ENCODE measurements around the gene POFUT1. TPM values are rescaled to one million over a fixed set of nuclear protein-coding genes. Genes with fewer than 3 reads are reported as not detected.
A peak's percentile ranks its signal among the peaks of the same experiment; 100 is the strongest.

POFUT1 gene
- total and polyA plus RNA-seq, 2 donors = 28.4 to 34.7 TPM

DNA sequence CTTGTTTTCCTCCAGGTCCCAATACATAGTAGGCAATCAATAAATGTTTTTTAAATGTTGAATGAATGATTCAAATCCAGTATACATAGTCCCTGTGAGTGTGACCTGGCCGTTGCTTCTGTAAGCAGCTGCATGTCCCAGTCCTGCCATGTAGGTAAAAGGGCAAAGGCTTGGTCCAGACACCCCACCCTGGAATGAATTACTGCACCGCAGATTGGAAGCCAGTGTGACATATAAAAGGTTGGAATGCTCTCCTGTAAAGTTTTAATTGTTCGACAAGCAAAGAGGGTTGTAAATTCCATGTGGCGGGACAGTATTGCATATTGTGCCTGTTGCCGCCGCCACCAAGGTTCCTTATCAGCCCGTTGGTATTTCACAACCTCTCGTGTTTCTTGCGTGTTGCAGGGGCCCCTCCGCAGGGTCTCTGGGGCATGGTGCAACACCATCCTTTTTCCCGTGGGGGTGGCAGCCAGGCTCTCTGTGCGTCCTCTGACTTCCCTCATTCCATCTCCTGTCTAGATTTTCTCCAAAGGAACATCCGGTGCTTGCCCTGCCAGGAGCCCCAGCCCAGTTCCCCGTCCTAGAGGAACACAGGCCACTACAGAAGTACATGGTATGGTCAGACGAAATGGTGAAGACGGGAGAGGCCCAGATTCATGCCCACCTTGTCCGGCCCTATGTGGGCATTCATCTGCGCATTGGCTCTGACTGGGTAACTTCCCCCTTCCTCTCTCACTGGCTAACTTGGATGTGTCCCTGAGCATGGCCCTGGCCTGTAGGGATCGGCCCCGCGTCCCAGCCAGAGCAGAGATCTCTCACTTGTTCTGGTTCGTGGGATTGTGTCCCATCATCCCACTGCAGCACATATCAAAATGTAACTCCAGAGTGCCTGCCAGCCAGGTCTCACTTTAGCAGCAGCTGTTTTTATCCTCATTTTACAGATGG is 20.3 kb downstream of the POFUT1 start:
- no peaks in the 10 kb centered on the region for H3K4me1 ChIP-seq (ENCODE audit: insufficient read depth)
- peak; percentile 31 for DNase-seq (ENCODE audit: extremely low spot score)
- H3K27ac ChIP-seq (ENCODE audit: low read depth) = no peak overlapping the region
- no peak overlapping the region for H3K4me3 ChIP-seq (ENCODE audit: low read depth, low read length)
- H3K36me3 ChIP-seq (ENCODE audit: insufficient read depth) = peaks cover 3% of the 10 kb centered on the region
- 62% methylated on average over 22 of the region's 22 CpGs for WGBS

DNA sequence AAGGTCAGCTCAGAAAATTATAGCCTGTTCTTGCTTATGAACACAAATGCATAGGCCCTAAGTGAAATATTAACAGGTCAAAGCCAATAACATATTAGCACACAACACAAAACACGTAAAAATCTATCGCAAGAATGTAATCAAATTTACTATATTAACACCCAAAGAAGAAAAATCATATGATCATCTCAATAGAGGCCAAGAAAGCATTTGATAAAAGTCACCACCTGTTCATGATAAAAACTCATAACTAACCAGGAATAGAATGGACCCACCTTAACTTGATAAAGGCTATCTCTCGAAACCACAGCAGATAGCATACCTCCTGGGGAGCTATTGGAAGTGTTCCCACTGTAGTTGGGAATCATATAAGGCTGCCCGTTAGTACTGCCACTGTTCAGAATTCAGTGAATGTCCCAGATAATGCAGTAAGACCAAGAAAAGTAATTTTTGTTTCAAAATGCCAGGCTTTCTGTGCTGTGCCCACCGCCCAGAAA is 21.6 kb downstream of the POFUT1 start:
- Histone ChIP-seq H3K4me1 (ENCODE audit: insufficient read depth) (no peaks in the 10 kb centered on the region), H3K36me3 (ENCODE audit: insufficient read depth) (peaks cover 3% of the 10 kb centered on the region), H3K4me3 (ENCODE audit: low read depth, low read length) (no peak overlapping the region), H3K27ac (ENCODE audit: low read depth) (no peak overlapping the region)
- WGBS = 93% methylated on average over 5 of the region's 5 CpGs
- no peak for DNase-seq (ENCODE audit: extremely low spot score)

DNA sequence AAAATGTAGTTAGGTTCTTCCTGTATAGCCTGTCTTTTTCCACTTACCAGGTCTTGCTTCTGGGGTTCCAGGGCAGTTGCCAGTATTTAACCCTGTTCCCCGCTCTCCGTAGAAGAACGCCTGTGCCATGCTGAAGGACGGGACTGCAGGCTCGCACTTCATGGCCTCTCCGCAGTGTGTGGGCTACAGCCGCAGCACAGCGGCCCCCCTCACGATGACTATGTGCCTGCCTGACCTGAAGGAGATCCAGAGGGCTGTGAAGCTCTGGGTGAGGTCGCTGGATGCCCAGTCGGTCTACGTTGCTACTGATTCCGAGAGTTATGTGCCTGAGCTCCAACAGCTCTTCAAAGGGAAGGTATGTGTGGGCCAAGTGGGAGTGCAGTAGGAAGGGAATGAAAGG is 23.0 kb downstream of the POFUT1 start:
- Histone ChIP-seq H3K27ac (ENCODE audit: low read depth) (no peak overlapping the region), H3K36me3 (ENCODE audit: insufficient read depth) (peaks cover 3% of the 10 kb centered on the region), H3K4me1 (ENCODE audit: insufficient read depth) (no peaks in the 10 kb centered on the region), H3K4me3 (ENCODE audit: low read depth, low read length) (no peak overlapping the region)
- DNase-seq (ENCODE audit: extremely low spot score) = no peak
- 95% methylated on average over 13 of the region's 13 CpGs for WGBS

DNA sequence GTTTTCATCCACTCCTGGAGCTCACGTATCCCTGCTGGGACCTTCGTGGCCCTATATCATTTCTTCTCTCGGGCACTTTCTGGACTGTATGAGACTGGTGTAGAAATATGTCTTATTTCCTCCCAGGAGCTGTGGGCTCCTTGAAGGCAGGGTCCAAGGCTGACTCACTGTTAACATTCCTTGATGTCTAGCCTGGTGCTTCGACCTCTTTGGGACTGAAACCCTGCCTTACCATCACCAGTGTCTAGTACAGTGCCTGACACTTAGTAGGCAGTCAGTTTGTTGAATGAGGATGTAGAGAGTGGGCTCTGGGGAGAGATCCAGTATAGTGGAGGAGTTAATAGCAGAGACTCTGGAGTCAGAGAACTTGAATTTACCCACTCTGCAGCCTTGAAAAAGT is 23.6 kb downstream of the POFUT1 start:
- Histone ChIP-seq H3K4me3 (ENCODE audit: low read depth, low read length) (no peak overlapping the region), H3K36me3 (ENCODE audit: insufficient read depth) (peaks cover 3% of the 10 kb centered on the region), H3K4me1 (ENCODE audit: insufficient read depth) (no peaks in the 10 kb centered on the region), H3K27ac (ENCODE audit: low read depth) (no peak overlapping the region)
- WGBS = 96% methylated on average over 4 of the region's 4 CpGs
- DNase-seq (ENCODE audit: extremely low spot score) = no peak

DNA sequence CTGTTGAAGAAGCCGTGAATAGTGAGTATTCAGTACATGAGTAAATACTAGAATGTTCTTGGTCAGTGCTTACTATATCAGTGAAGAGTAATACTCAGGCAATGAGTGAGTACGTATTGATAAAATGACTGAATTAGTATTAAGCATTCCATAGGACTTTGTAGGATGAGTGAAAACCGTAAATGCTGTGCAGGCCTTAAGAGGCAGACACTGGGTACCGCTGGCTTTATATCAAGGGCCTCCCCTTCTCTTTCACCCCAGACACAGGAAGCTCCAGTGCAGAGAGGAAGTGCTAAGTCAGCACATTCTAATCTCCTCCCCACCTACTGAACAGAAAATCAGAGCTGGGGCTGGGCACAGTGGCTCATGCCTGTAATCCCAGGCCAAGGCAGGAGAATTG is 24.2 kb downstream of the POFUT1 start:
- WGBS = 67% methylated on average over 4 of the region's 4 CpGs
- no peak overlapping the region for H3K27ac ChIP-seq (ENCODE audit: low read depth)
- DNase-seq (ENCODE audit: extremely low spot score) = no peak
- H3K4me1 ChIP-seq (ENCODE audit: insufficient read depth) = no peaks in the 10 kb centered on the region
- peaks cover 3% of the 10 kb centered on the region for H3K36me3 ChIP-seq (ENCODE audit: insufficient read depth)
- H3K4me3 ChIP-seq (ENCODE audit: low read depth, low read length) = no peak overlapping the region

DNA sequence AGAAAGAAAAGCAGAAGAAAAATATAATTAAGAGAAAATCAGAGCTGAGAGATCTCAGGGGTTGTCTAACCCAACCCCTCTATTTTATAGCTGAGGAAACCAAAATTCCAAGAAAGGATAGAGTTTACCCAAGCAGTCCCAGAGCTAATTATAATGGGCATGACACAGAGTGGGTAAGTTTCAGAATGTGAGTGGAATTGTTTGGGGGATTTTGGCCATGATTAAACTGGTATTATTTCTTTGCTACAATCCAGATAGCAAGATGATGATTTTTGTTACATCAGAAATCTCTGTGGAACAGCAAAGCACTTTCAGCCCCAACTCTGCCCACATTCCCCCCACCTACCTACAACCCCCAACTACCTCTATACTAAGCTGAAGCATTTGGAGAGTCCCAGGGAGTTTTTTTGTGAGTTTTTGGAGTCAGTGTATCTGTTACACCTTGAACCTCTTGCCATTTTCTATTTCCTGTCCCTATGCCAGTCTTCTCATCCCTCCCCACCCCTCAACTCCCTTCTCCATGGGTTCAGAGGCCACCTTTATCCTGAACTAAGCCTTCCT is 24.7 kb downstream of the POFUT1 start:
- no peaks in the 10 kb centered on the region for H3K4me1 ChIP-seq (ENCODE audit: insufficient read depth)
- H3K4me3 ChIP-seq (ENCODE audit: low read depth, low read length) = no peak overlapping the region
- H3K27ac ChIP-seq (ENCODE audit: low read depth) = no peak overlapping the region
- no peak for DNase-seq (ENCODE audit: extremely low spot score)
- H3K36me3 ChIP-seq (ENCODE audit: insufficient read depth) = peaks cover 3% of the 10 kb centered on the region

DNA sequence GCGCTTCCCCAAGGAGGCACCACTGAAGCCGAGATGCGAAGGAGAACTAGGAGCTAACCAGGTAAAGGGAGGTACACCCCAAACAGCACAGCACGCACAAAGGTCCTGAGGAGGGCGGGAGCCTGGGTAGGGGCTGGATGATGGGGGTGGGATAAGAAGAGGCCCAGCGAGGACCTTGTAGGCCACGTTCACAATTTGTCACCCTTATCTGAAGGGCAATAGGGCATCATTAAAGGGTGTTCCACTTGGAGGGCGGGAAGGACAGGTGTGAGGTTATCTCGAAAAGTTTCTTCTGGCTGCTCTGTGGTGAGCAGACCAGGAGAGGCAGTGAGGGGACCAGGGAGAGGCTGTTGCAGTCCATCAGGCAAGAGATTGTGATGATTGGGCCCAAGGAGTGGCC is 25.6 kb downstream of the POFUT1 start:
- H3K36me3 ChIP-seq (ENCODE audit: insufficient read depth) = peaks cover 3% of the 10 kb centered on the region

DNA sequence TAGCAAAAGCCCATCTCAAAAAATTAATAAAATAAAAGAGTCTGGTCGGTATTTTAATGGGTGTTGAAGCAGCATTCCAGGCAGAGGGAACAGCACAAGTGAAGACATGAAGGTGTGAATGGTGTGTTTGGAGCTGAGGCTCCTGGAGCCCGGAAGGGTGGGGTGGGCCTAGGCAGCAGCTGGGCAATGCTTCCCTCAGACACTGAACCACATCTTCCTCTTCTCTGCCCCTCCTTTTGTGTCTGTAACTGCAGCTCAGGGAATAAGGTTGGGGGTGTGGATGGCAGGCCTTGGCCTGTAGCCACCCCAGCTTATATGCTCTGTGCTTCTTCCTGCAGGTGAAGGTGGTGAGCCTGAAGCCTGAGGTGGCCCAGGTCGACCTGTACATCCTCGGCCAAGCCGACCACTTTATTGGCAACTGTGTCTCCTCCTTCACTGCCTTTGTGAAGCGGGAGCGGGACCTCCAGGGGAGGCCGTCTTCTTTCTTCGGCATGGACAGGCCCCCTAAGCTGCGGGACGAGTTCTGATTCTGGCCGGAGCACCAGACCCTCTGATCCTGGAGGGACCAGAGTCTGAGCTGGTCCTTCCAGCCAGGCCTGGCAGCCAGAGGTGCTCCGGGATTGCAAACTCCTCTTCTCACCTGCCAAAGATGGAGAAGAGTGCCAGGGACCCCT is 26.6 kb downstream of the POFUT1 start:
- H3K36me3 ChIP-seq (ENCODE audit: insufficient read depth) = peaks cover 3% of the 10 kb centered on the region
- WGBS = 93% methylated on average over 13 of the region's 13 CpGs

More for the DNA sequence above, 25.6 kb downstream of the POFUT1 start:
- no peaks in the 10 kb centered on the region for H3K4me1 ChIP-seq (ENCODE audit: insufficient read depth)
- H3K27ac ChIP-seq (ENCODE audit: low read depth) = no peak overlapping the region
- no peak for DNase-seq (ENCODE audit: extremely low spot score)
- no peak overlapping the region for H3K4me3 ChIP-seq (ENCODE audit: low read depth, low read length)
- 92% methylated on average over 9 of the region's 9 CpGs for WGBS

DNA sequence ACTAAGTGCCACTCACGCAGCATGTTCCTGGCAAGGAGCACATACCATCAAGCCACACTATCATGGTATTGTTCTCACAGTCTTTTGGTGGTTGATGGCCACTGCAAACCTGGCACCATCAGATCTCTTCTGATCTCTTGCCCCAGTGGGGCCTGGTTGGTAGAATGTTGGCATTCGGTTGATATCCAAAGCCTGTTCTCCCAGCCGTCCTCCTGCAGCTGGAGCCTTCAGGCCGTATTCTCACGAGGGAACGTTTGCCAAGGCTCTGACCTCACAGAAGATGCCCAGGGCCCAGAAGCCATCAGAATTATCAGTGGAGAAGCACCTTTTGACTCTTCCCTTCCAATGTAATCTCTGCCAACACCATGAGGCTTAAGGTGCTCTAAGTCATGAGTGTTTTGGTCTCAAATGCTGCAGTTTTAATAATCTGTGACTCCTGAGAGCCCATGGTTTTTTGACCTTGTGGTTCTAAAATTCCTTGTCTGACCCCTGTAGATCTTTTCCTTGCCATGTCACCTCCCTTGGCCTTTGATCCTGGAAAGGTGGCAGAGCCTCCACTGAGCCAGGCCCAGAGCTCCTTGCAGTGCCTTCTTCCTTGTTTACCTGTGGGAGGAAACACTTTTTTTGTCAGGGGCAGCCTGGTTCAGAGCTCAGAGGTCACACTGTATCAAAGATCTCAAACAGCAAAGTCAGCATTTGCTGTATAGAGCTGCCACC is 27.8 kb downstream of the POFUT1 start:
- 74% methylated on average over 6 of the region's 6 CpGs for WGBS
- Histone ChIP-seq H3K36me3 (ENCODE audit: insufficient read depth) (peaks cover 3% of the 10 kb centered on the region), H3K4me3 (ENCODE audit: low read depth, low read length) (no peak overlapping the region), H3K4me1 (ENCODE audit: insufficient read depth) (no peaks in the 10 kb centered on the region), H3K27ac (ENCODE audit: low read depth) (no peak overlapping the region)
- DNase-seq (ENCODE audit: extremely low spot score) = no peak

More for the DNA sequence above, 26.6 kb downstream of the POFUT1 start:
- H3K27ac ChIP-seq (ENCODE audit: low read depth) = no peak overlapping the region
- H3K4me3 ChIP-seq (ENCODE audit: low read depth, low read length) = no peak overlapping the region
- no peaks in the 10 kb centered on the region for H3K4me1 ChIP-seq (ENCODE audit: insufficient read depth)
- DNase-seq (ENCODE audit: extremely low spot score) = no peak

DNA sequence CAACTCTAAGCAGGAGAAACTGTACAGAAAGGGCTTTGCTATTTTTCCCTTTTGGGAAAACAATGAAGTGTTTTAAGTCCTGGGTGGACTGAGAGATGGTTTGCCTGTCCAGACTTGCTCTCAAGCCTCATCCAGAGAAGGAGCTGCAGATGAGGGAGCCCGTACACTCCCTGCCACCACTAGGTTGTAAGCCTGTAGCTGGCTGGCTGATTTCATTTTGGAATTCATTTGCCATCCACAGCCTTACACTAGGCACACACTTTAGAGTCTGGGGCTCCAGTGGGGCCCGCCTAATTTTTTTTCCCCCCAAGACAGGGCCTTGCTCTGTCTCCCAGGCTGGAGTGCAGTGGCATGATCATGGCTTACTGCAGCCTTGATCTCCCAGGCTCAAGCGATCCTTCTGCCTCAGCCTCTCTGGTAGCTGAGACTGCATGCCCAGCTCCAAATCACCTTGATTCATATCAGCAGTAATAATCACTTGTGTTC is 28.4 kb downstream of the POFUT1 start:
- DNase-seq (ENCODE audit: extremely low spot score) = no peak
- Histone ChIP-seq H3K4me3 (ENCODE audit: low read depth, low read length) (no peak overlapping the region), H3K36me3 (ENCODE audit: insufficient read depth) (peaks cover 3% of the 10 kb centered on the region), H3K4me1 (ENCODE audit: insufficient read depth) (no peaks in the 10 kb centered on the region), H3K27ac (ENCODE audit: low read depth) (no peak overlapping the region)
- WGBS = 89% methylated on average over 3 of the region's 3 CpGs

DNA sequence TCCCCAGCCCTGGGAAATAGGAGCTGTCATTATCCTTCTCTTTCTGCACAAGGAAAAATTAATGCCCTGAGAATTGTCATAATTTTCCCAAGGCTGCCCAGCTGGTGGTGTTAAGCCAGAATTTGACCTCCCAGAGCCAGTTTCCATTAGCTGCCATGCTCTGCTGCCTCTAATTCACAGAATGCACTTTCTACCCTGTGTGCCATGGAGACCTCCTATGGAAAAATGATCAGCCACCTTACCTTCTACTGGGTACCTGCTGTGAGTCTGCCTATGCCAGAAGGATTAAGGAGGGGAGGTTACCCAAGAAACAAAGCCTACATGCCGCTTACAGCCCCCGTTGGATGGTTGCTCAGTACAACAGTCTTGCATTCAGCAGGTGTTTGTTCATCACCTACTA is 29.1 kb downstream of the POFUT1 start:
- Histone ChIP-seq H3K4me1 (ENCODE audit: insufficient read depth) (no peaks in the 10 kb centered on the region), H3K27ac (ENCODE audit: low read depth) (no peak overlapping the region), H3K36me3 (ENCODE audit: insufficient read depth) (peaks cover 3% of the 10 kb centered on the region), H3K4me3 (ENCODE audit: low read depth, low read length) (no peak overlapping the region)
- DNase-seq (ENCODE audit: extremely low spot score) = no peak
- WGBS = 98% methylated on average over 2 of the region's 2 CpGs

DNA sequence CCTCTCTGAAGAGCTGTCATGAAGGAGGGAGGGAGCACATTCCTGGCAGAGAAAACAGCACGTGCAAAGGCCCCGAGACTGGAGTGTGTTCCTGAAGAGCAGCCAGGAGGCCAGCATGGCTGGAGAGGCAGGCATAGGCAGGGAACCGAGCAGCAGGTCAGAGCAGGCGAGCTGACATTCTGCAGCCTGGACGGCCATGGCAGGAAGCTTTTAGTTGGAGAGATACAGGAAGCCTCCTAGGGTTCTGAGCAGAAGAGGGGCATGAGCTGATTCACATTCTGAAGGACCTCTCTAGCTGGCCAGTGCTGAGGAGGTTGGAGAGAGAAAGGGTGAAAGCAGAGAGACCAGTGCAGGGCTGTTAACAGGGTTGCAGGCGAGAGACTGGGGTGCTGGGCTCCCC is 29.7 kb downstream of the POFUT1 start:
- H3K27ac ChIP-seq (ENCODE audit: low read depth) = no peak overlapping the region
- H3K4me3 ChIP-seq (ENCODE audit: low read depth, low read length) = no peak overlapping the region
- 80% methylated on average over 6 of the region's 6 CpGs for WGBS
- peaks cover 3% of the 10 kb centered on the region for H3K36me3 ChIP-seq (ENCODE audit: insufficient read depth)
- DNase-seq (ENCODE audit: extremely low spot score) = no peak
- no peaks in the 10 kb centered on the region for H3K4me1 ChIP-seq (ENCODE audit: insufficient read depth)

All from urinary bladder (tissue), 4 donors.